NCI-H2196 treated with DMSO at 0.1 percent for 48 hours (cell line): ENCODE measurements around the gene ZC4H2.
"Not testable (repeated sequence)": the region's sequence is repeated elsewhere in the genome, so short reads cannot be mapped to it uniquely, and the experiment has no call there.

Experiments
- DNase-seq: peaks from one replicate; lab custom pipeline; 2025; ENCODE audit not compliant: unreplicated experiment; lab: John Stamatoyannopoulos, UW

Gene ZC4H2, protein sequence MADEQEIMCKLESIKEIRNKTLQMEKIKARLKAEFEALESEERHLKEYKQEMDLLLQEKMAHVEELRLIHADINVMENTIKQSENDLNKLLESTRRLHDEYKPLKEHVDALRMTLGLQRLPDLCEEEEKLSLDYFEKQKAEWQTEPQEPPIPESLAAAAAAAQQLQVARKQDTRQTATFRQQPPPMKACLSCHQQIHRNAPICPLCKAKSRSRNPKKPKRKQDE

DNA sequence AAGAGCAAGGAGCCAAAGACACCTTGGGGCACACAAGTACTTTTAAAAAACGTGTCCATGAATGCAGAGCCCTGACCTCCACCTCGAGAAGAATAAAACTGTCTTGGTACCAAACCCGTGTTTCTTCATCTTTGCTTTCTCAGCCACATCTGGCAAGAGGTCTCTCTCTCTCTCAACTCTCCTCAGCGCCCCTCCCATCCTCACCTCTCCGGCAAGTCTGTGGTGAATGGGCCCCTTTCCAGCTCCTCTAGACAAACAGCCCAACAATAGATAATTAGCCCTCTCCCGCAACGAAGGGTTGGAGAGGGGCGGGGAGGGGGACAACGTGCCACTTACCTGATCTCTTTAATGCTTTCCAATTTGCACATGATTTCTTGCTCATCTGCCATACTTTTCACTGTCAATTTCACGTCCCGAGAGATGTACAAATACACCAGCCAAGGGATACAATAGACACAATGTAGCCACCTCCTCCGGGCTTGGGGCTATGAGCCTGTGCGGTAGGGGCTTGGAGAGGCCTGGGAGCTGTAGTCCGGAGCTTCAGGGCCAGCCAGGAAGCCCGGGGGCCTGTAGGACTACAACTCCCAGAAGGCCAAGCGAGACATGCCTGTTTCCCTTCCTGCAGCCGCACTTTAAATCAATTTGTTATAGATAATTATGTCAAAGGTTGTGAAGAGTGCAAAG lies at the start of gene ZC4H2:
Gene ZC4H2, minus strand, starts transcription at position 462 of the 684 bp plus-strand sequence. Its CDS starts 73 bp downstream, at position 389.
- DNase-seq, result no peak

DNA sequence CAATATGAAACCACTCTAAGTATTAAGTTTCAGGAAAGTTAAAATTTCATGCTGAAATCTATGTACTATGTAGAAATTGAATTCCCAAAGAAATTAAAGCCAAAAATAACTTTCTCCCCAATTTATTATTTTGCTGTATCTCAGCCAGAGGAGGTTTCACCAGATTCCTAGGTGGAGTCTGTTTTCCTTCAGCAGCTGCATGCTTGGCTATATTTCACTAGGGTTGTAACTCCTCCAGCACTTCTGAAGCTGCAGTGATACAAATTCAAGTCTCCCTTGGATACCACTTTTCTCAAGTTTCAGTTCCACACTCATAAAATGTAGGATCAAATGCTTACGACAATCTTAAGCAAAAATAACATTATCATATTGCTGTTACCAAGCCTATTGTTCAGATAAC lies 41.2 kb upstream of the ZC4H2 start:
- no peak for DNase-seq

DNA sequence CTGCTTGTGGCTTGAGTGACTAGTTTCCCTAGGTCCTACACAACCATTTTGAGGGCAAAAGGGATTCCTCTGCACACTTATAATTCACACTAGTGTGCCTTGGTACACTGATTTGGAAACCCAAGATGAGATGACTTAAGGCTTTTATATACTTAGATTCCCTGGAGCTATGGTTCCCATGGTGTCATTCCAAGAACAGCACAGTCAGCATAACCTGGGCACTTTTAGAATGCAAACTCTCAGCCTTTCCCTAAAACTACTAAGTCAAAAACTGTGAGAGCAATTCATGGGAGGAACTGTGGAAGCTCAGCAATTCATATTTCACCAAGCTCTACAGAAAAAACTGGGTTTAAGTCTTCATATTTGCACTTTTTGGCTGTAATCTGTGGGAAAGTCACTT lies 38.0 kb upstream of the ZC4H2 start:
- no peak for DNase-seq

DNA sequence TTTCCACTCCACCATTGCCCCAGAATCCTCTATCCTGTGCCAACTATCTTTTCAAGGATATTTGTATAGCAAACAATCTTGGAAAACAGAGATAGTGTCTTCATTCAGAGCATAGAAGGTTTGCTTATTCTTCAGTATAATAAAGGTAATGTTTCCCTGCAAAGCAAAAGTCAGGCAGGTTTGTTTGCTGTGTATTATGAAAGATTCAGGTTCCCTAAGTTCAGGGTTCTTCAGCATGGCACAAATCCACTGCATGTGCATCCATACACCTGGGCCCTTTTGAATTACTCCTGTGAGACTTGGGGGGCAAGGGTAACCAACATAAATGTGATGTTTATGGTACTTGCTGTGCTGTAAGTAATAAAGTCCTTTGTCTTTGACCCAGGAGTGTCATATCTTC lies 33.2 kb upstream of the ZC4H2 start:
- DNase-seq, result no peak

DNA sequence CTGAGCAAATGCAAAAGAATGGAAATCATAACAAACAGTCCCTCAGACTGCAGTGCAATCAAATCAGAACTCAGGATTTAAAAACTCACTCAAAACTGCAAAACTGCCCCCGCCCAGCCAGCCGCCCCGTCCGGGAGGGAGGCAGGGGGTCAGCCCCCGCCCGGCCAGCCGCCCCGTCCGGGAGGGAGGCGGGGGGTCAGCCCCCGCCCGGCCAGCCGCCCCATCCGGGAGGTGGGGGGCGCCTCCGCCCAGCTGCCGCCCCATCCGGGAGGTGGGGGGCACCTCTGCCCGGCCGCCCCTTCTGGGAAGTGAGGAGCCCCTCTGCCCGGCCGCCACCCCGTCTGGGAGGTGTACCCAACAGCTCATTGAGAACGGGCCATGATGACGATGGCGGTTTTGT lies 26.0 kb upstream of the ZC4H2 start:
- not testable (repeated sequence) for DNase-seq

DNA sequence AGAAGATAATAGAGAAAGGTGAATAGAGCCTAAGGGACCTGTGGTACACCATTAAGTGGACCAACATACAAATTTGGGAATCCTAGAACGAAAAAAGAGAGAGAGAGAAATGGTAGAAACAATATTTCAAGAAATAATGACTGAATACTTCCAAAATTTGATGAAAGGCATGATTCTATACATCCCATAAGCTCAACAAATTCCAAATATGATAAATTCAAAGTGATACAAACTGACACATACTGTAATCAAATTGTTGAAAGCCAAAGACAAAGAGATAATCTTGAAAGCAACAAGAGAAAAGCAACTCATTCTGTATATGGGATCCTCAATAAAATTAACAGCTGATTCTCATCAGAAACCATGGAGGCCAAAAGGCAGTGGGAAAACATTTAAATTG lies 20.6 kb upstream of the ZC4H2 start:
- no peak for DNase-seq

DNA sequence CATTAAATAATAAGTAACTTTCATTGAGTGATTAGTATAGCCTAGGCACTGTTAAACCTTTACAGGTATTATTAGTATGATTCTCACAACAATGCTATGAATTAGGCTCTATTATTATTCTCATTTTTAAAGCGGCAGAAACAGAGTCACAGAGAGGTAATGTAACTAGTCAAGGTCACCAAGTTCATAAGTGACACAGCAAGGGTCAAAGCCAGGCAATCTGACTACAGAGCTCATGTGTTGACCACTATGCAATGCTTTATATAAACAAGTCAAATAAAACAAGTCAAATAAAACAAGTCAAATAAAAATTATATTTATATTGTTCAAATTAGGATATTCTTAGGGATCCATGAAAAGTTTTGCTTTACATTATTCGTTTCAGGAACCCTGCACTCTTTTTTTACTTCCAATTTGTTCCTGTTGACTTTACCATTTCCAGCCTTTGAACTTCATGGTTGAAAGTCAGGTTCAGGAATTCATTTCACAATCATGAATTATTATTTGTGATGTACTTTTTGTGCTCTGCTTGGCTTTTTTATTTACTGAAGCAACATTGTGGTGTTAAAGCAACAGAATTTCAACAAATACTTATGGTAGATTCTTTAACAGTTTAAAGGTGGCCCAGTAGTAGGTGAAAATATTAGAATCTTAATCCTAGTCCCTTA lies 18.0 kb upstream of the ZC4H2 start:
- no peak for DNase-seq

DNA sequence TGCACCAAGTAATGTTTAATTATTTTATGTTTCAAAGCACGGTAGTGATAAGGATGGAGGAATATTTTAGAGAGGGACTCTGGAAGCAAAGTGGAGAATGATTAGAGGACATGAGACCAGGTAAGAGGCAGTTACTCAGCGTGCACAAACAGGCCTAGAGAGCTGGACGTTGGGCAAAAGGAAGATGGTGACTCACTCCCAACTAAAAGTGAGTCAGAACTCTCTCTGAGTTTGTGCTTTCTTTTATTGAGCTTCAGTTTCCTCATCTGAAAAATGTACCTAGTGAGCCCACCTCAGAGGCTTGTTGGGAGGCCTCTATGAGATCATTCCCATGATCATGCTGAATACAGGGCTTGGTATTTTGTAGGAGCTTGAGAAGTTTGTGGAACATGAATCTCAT lies 1.6 kb upstream of the ZC4H2 start:
- DNase-seq, result no peak

DNA sequence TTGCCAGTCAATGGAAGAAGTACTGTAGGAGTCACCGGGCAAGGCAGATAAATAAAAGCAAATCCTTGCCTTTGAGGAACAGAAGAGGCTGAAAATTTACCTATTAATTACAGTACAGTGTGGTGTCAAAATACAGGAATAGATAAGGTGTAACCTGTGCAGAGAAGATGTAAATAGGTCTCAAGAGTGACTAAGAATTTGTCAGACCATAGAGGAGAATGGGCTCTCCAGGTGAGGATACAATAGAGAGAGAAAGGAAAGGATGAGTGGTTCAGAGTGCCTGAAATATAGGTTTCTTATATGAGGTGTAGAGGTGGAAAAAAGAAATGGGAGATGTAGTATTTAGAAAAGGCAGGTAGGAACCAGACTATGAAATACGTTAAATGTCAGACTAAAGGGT lies 801 bp upstream of the ZC4H2 start:
- no peak for DNase-seq

DNA sequence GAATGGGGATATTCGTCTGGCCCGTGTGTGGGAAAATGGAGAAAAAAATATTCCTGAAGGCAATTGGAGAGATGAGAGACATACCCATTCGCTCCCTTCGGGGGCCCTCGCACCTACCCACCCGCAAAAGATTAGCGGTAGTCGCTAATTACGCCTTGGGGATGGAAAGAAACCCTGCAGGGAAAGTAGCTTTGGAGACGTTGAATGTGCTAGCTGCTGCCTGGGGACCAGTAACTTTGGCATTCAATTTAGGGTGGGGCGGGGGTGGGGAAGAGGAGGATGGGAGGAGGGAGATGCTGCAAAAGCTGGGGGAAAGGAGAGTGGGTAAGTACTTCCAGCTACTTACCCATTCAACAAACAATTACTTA lies 407 bp upstream of the ZC4H2 start:
- no peak for DNase-seq

DNA sequence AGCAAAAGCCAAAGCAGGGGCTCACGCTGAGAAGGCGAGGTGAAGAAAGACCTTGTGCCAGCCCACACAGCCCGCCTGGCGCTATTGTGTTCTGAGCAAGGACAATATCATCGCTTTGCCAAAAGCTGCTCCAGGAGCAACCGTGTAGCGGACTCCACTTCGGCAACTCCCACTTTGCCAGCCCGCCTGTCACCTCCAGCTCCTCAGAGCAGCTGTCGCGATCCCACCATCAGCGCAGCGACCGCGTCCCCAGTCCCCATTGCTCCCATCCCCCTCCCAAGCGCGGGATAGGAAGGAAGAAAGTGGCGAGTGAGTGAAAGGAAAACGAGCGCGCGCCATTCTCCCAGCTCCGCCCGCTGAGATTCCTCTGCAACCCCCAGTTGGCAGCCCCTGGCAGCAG lies 759 bp downstream of the ZC4H2 start:
- no peak for DNase-seq

DNA sequence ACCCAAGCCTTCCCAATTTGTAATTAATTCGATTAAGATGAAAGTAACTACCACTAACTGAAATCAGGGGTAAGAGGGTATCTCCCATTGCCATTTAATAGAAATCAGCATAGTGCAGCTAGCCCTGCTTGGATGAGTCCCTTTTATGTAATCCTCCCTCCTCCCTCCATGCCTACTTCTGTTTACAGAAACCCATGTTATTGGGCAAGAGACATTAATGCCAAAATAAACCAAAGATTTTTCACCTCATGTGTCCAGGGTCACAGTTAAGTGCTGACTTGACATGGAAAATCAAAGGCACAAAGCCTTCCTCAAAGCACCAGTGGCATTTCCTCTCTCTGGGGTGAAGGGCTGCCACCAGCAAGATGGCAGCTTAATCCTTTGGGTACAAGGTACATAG lies 50.8 kb downstream of the ZC4H2 start:
- DNase-seq, result no peak

DNA sequence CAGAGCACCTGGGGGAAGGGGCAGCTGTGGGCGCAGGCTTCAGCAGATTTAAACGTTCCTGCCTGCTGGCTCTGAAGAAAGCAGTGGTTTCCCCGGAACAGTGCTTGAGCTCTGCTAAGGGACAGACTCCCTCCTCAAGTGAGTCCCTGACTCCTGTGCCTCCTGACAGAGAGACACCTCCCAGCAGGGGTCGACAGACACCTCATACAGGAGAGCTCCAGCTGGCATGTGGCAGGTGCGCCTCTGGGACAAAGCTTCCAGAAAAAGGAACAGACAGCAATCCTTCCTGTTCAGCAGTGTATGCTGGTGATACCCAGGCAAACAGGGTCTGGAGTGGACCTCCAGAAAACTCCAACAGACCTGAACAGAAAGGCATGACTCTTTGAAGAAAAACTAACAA lies 68.1 kb downstream of the ZC4H2 start:
- DNase-seq, result no peak

DNA sequence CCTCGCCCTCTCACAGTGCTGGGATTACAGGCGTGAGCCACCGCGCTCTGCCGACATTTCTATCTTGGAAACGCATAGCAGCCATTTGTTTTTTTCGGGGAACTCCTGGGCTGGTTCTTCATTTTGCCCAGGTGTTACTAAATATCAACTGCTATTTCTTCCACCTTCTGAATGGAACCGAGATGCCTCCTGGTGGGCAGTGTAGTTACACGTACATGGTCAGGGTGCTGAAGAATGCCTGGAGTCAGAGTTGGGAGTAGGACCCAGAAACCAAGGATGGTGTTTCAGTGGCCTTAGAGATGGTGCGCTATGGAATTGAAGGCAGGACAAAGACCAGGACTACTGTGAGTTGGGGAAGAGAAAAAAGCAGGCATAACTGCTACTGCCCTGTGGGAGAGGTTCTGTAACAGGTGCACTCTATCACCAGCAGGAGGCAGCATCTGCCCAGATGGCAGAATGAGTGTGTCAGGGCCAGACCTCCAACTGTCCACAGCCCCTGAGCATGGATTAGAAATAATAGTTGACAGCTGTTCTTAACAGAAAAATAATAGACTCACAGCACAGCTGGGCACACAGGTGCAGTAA lies 81.7 kb downstream of the ZC4H2 start:
- no peak for DNase-seq

DNA sequence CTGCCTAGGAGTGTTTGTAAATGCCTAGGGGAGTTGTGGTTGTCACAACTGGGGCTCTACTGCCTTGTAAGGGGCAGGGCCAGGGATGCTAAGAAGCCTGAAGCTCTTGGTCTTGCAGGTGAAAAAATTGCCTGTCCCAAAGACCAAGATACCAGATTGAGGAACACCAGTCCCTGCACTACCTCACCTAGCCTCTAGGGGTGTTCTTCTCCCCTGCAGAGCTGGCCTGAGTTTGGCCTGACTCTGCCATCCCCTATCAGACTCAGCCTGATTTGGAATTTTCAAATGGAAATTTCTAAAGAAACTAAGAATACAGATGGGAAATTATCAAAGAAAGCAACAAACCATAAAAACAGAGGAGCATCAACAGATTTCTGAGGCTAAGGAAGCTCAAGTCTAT lies 90.4 kb downstream of the ZC4H2 start:
- DNase-seq, result no peak

DNA sequence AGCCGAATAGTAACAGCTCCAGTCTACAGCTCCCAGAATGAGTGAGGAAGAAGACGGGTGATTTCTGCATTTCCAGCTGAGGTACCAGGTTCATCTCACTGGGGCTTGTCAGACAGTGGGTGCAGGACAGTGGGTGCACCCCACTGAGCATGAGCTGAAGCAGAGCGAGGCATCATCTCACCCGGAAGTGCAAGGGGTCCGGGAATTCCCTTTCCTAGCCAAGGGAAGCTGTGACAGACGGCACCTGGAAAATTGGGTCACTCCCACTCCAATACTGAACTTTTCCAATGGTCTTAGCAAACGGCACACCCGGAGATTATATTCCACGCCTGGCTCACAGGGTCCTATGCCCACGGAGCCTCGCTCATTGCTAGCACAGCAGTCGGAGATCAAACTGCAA lies 97.5 kb downstream of the ZC4H2 start:
- not testable (repeated sequence) for DNase-seq

DNA sequence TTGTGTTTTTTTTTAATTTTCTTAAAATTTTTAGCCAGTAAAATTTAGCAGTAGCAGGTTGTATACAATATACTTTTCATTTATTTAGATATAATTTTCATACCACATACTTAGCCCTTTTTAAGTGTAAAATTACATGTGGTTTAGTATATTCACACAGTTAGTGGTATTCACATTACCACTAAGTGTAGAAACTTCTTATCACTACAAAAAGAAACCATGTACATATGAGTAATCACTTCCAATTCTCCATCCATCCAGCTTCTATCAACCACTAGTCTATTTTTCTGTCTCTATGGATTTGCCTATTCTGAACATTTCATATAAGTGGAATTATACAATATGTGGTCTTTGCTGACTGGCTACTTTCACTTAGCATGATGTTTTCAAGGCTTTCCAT lies 109.0 kb downstream of the ZC4H2 start:
- no peak for DNase-seq
